K562 (cell line): ENCODE measurements around the gene SRPX. TPM values are rescaled to one million over a fixed set of nuclear protein-coding genes. Genes with fewer than 3 reads are reported as not detected.
A peak's percentile ranks its signal among the peaks of the same experiment; 100 is the strongest.

Experiments
- CHD7 ChIP-seq: fragments of 200-600 bp; sonication (generic); IDR thresholded peaks from one replicate; pipeline ENCODE4 v1.6.1; 2012; ENCODE audit warnings: mild to moderate bottlenecking, low read depth, low read length, inconsistent platforms
- EGR1 ChIP-seq: fragments of 450-650 bp; conservative IDR thresholded peaks from 2 replicates; pipeline ENCODE4 v1.6.1; 2017; ENCODE audit warnings: mild to moderate bottlenecking
- PKNOX1 ChIP-seq: fragments of 450-650 bp; IDR thresholded peaks from 2 replicates; pipeline ENCODE4 v1.6.1; 2016
- PRPF4 ChIP-seq: fragments of 200-400 bp; formaldehyde crosslinking; IDR thresholded peaks from one replicate; pipeline ENCODE4 v1.6.1; 2017; ENCODE audit warnings: low read length, low read depth, mild to moderate bottlenecking; ENCODE audit not compliant: insufficient read depth, poor library complexity, severe bottlenecking
- RAD21 ChIP-seq, 2 experiments: fragments of 250-450 bp in 1 of 2; fragments of 450-650 bp in 1 of 2; sonication (Bioruptor Pico) in 1 of 2; formaldehyde crosslinking in 1 of 2; IDR thresholded peaks in 1 of 2; conservative IDR thresholded peaks in 1 of 2; 2 replicates each; pipeline versions ENCODE4 v1.4.0 to v1.8.0; 2020 to 2022; ENCODE audit warnings: mild to moderate bottlenecking in 2 of 2, moderate library complexity in 1 of 2
- THRAP3 ChIP-seq: fragments of 450-650 bp; IDR thresholded peaks from 2 replicates; pipeline ENCODE4 v1.6.1; 2016; ENCODE audit warnings: mild to moderate bottlenecking, inconsistent platforms, borderline replicate concordance
- ZNF436 ChIP-seq: fragments of 250-450, 450-650 bp; sonication (Bioruptor Pico); formaldehyde crosslinking; IDR thresholded peaks from 2 replicates; pipeline ENCODE4 v1.7.0; 2020; ENCODE audit warnings: mild to moderate bottlenecking
- polyA plus RNA-seq, 8 experiments: library from polyadenylated mRNA; depleted of rRNA in 4 of 8; stranded (reverse) in 5 of 8; unstranded in 3 of 8; fragments of >200 nt; fragmentation: Nextera tagmentation in 2 of 8; fragmentation: Illumina TruSeq in 1 of 8; extraction: Ambion mirVana in 2 of 8; extraction: Trizol in 1 of 8; gene quantifications; 2 replicates each; pipeline versions ENCODE4 v1.2.1 to v1.2.3, GENCODE V29; 2011 to 2014; ENCODE audit warnings: inconsistent platforms in 1 of 8, missing spikeins in 1 of 8
- total RNA-seq, 7 experiments: library from RNA; depleted of rRNA in 6 of 7; stranded (reverse); fragments of >200 nt in 6 of 7; fragmentation: Illumina TruSeq in 2 of 7; extraction: Trizol in 2 of 7; gene quantifications; 2 replicates each; pipeline versions ENCODE4 v1.2.1 to v1.2.3, GENCODE V29; 2011 to 2021; ENCODE audit warnings: low replicate concordance in 1 of 7
- TF ChIP-seq, protein P1 (sequence below), 3 experiments: IDR thresholded peaks in 2 of 3; conservative IDR thresholded peaks in 1 of 3; 2 replicates each; pipeline ENCODE4 v1.5.1; 2011 to 2012; ENCODE audit warnings: low read length in 3 of 3, mild to moderate bottlenecking in 3 of 3, control low read depth in 2 of 3, improper control_type of control experiment in 1 of 3, inconsistent platforms in 1 of 3, low read depth in 1 of 3, mixed read lengths in 1 of 3, moderate library complexity in 1 of 3; ENCODE audit not compliant: insufficient read depth in 2 of 3

SRPX gene
- total and polyA plus RNA-seq, 9 of the 15 experiments (the other 6 are each of a cell fraction or from before 2014, with no cell fraction given): 0.11 to 0.77 (median 0.38) TPM; not detected in 2

DNA sequence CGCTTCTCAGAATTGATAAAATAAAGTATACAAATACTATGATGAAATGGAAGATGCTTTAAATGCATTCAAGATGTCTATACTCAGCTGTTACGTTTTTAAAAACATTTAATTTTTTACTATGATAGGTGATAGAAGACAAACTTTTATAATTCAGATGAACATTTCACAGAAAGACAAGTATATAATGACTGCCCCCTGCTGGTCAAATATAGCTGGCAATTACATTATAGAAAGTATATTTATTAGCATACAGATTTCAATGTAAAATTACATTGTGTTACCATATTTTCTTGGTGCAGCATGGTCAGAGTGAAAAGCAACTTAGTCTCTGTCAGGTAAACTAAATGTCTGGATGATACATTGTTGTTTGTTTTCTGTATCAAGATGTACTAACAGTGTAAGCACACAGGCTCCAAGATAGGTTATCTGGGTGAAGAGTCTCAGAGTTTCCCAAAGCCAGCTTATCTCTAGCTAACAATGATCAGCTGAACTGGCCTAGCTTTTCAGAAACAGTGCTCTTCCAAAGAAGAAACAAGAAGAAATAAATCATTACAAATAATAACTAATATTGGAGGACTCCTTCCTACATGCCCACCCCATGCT lies 54.1 kb downstream of the SRPX start (continued):
- TF ChIP-seq CHD7: no peak
- no peak for TF ChIP-seq EGR1
- no peak for TF ChIP-seq PRPF4
- TF ChIP-seq ZNF436 (CRISPR knock-in tag): no peak
- TF ChIP-seq, protein P1, sequence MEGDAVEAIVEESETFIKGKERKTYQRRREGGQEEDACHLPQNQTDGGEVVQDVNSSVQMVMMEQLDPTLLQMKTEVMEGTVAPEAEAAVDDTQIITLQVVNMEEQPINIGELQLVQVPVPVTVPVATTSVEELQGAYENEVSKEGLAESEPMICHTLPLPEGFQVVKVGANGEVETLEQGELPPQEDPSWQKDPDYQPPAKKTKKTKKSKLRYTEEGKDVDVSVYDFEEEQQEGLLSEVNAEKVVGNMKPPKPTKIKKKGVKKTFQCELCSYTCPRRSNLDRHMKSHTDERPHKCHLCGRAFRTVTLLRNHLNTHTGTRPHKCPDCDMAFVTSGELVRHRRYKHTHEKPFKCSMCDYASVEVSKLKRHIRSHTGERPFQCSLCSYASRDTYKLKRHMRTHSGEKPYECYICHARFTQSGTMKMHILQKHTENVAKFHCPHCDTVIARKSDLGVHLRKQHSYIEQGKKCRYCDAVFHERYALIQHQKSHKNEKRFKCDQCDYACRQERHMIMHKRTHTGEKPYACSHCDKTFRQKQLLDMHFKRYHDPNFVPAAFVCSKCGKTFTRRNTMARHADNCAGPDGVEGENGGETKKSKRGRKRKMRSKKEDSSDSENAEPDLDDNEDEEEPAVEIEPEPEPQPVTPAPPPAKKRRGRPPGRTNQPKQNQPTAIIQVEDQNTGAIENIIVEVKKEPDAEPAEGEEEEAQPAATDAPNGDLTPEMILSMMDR (IDR thresholded peaks at IDR 0.05 in 2 of 3, conservative IDR thresholded peaks at IDR 0.05 in 1 of 3; ENCODE audit: insufficient read depth in 2 of 3, low read depth in 1 of 3, low read length in 3 of 3): peak in 2 of 3 experiments; percentile 34 to 61; a peak in 3 of 6 replicates
- TF ChIP-seq THRAP3: no peak
- TF ChIP-seq PKNOX1: no peak
- TF ChIP-seq RAD21 (CRISPR knock-in tag; conservative IDR thresholded peaks at IDR 0.05 in 1 of 2, IDR thresholded peaks at IDR 0.05 in 1 of 2): peak; percentile 59 to 75
